Measurements from ENCODE around the gene TRIP10. TPM values are rescaled to one million over a fixed set of nuclear protein-coding genes. Genes with fewer than 3 reads are reported as not detected.

TRIP10 gene
- total RNA-seq, 2 donors from 2014 or later: 37.0 to 74.2 TPM

GRCh38 chr19:6800991-6801484 is 61.6 kb downstream of the TRIP10 start:
- Histone ChIP-seq H3K27ac (no peak overlapping the region), H3K9me3 (no peaks in the 10 kb centered on the region), H3K27me3 (replicated peaks; ENCODE audit: insufficient read depth) (no peaks in the 10 kb centered on the region), H3K4me1 (replicated peaks) (no peaks in the 10 kb centered on the region), H3K4me3 (no peak overlapping the region), H3K36me3 (no peaks in the 10 kb centered on the region)
- TF ChIP-seq POLR2AphosphoS5 (IDR thresholded peaks at IDR 0.05) (no peak), CTCF (IDR thresholded peaks at IDR 0.05) (no peak), POLR2A (IDR thresholded peaks at IDR 0.05) (no peak)
- 30% methylated on average over 10 of the region's 10 CpGs for WGBS
- no peak for DNase-seq (ENCODE audit: low spot score)
- intact Hi-C loops (cut with DNase I): no loop called here

Small RNAs within 50 kb of the gene (microRNA-seq; reads per million reads assigned to microRNA genes)
- gene MIR6791: 0.59 reads per million

Other genes with a start within 250 kb of the TRIP10 start
- 100 to 1,000 TPM in 1 of 2 donors, under 1 TPM in 1; 0.23 to 100 TPM for gene TUBB4A, start 237.4 kb upstream of the TRIP10 start, total RNA-seq
- 1 to 10 TPM in 1 of 2 donors, not detected in 1; 4.5 TPM for gene TNFSF9, start 208.7 kb upstream of the TRIP10 start, total RNA-seq
- gene CD70, start 148.5 kb upstream of the TRIP10 start, total RNA-seq: not detected
- under 1 TPM; 0.34 to 0.55 TPM for gene TNFSF14, start 69.5 kb upstream of the TRIP10 start, total RNA-seq
- 100 to 1,000 TPM in 1 of 2 donors, 10 to 100 TPM in 1; 95.1 to 165 TPM for gene C3, start 19.0 kb upstream of the TRIP10 start, total RNA-seq
- 10 to 100 TPM; 62.7 to 98.0 TPM for gene GPR108, start 2.1 kb upstream of the TRIP10 start, total RNA-seq
- 10 to 100 TPM; 35.5 to 45.1 TPM for gene SH2D3A, start 27.8 kb downstream of the TRIP10 start, total RNA-seq
- gene VAV1, start 33.0 kb downstream of the TRIP10 start, total RNA-seq: 1 to 10 TPM; 3.6 to 4.8 TPM
- 1 to 10 TPM in 1 of 2 donors, not detected in 1; 1.2 TPM for gene ADGRE1, start 147.9 kb downstream of the TRIP10 start, total RNA-seq